HG03378 (cell line): Measurements from ENCODE around the gene GALNT11.
"Not testable (repeated sequence)": the region's sequence is repeated elsewhere in the genome, so short reads cannot be mapped to it uniquely, and the experiment has no call there.

Source experiments
- ATAC-seq: cut with Tn5 transposase; IDR thresholded peaks from one replicate; pipeline ENCODE4 v1.9.1; 2021; ENCODE audit warnings: mild to moderate bottlenecking, moderate library complexity; ENCODE audit not compliant: unreplicated experiment

GALNT11 gene

GRCh38 chr7:152027491-152028365, 2.3 kb downstream of the GALNT11 start:
- ATAC-seq: not testable (repeated sequence)

DNA sequence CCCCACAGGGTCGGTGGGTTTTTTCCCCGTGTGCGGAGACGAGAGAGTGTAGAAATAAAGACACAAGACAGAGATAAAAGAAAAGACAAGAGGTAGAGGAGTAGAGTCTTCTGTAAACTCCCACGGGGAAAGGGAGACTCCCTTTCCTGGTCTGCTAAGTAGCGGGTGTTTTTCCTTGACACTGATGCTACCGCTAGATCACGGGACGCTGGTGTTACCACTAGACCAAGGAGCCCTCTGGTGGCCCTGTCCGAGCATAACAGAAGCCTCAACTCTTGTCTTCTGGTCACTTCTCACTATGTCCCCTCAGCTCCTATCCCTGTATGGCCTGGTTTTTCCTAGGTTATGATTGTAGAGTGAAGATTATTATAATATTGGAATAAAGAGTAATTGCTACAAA, 4.6 kb downstream of the GALNT11 start:
- ATAC-seq: not testable (repeated sequence)

- ATAC-seq: not testable (repeated sequence)
Observed at GRCh38 chr7:152030639-152031038, 5.2 kb downstream of the GALNT11 start.

- no peak for ATAC-seq
Observed at GRCh38 chr7:152035817-152036216, 10.3 kb downstream of the GALNT11 start.

DNA sequence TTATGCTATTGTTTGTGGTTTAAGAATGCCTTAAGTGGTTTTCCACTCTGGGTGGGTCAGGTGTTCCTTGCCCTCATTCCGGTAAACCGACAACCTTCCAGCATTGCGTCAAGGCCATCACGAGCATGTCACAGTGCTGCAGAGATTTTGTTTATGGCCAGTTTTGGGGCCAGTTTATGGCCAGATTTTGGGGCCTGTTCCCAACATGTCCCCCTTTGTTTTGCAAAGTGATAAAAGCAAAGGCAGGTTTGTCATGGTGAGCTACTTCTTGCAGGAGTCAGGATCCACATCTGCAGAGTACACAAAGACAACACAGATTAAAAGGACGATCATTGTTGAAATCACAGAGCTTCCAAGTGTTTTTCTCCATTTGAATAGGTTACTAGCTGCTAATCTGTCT, 12.9 kb downstream of the GALNT11 start:
- not testable (repeated sequence) for ATAC-seq

DNA sequence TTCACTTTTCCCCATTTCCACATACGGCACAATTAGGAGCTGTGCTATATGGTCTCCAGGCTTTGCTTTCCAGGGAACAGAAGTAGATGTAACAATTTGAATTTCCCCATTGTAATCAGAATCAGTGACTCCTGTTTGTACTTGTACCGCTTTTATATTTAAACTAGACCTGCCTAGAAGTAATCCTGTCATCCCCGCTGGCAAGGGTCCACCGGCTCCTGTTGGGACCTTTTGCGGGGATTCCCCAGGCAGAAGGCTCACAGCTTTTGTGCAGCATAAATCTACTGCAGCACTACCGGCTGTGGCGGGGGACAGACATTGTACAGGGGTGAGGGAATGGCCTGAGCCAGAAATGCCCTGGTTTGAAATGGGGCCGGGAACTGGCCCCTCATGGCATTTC, 17.6 kb downstream of the GALNT11 start:
- not testable (repeated sequence) for ATAC-seq

- not testable (repeated sequence) for ATAC-seq
Observed at GRCh38 chr7:152044909-152045308, 19.4 kb downstream of the GALNT11 start.

DNA sequence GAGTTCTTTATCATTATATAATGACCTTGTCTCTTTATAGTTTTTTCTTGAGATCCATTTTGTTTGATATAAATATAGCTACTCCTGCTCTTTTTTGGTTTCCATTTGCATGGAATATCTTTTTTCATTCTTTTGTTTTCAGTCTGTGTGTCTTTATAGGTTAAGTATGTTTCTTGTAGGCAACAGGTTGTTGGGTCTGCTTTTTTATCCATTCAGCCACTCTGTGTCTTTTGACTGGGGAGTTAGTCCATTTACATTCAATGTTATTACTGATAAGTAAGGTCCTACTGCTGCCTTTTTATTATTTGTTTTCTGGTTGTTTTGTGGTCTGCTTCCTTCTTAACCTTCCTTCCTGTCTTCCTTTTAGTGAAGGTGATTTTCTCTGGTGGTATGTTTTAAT, 21.1 kb downstream of the GALNT11 start:
- ATAC-seq: no peak

GRCh38 chr7:152048051-152048450, 22.6 kb downstream of the GALNT11 start:
- no peak for ATAC-seq

DNA sequence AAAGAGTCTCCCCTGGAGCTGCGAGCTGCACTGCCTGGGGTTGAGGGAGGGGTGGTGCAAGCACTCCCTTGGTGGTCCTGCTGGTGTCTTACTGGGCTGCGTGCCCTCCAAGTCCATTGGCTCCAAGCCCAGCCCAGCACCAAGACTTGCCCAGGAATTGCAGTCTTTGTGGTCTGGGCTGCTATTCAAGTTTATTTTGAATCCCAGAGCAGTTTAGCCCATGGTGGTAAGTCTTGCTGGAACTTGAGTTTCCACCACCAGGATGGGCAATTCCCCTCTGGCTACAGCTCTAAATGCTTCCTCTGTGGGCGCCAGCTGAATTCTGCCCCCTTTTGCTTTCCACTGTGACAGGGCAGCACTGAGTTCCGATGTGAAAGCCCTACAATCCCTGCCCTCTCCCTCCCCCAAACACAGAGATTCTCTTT, 25.1 kb downstream of the GALNT11 start:
- ATAC-seq: no peak

DNA sequence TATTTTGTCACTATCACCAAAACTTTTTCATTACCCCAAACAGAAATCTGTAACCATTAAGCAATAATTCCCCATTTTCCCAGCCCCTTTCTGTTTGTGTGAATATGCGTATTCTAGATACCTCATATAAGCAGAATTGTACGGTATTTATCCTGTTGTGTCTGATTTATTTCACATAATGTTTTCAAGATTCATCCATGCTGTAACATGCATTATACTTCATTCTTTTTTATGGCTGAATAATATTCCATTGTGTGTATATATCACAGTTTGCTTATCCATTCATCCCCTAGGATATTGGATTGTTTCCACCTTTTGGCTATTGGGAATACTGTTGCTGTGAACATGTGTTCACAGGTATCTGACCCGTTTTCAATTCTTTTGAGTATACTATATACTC, 26.5 kb downstream of the GALNT11 start:
- ATAC-seq: no peak

DNA sequence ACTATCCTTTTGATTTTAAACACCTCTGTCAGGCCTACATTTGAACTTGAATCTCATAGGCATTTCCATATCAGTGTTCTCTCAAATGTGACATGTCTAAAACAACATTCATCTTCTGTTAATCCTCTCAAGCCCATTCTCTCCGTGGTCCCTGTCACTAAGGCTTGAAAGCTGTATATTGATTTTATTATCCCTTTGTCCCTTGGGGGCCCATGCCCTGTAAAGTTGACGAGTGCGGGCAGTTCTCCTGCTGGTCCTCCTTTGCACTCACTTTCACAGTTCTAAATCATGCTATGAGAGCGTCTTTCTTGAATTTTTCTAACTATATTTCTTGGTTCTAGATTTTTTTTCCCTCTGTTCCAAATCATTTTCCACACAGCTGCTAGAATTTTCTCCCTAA, 27.3 kb downstream of the GALNT11 start:
- ATAC-seq: no peak

DNA sequence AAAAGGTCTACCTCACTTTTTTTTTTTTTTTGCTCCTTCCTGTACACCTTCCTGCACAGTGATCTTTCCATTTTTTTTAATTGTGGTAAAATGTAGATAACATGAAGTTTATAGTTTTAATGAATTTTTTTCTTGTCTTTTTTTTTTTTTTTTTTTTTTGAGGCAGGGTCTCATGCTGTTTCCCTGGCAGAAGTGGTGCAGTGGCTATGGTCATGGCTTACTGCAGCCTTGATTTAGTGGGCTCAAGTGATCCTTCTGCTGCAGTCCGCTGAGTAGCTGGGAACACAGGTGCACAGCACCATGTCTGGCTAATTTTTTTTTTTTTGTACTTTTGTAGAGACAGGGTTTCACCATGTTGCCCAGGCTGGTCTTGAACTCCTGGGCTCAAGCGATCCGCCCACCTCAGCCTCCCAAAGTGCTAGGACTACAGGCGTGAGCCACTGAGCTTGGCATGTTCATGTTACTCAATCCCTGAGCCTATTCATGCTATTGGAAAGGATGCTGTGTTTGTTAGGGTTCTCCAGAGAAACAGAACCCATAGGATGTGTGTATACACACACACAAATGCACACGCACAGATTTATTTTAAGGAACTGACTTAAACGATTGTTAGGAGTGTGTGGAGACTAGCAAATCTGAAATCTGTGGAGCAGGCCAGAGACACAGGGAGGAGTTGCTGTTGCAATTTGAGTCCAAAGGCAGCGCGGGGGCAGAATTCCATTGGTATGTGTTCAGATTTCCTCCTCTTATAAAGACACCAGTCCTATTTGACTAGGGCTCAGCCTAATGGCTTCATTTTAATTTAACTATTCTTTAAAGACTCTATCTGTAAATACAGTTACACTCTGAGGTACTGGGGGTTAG, 29.1 kb downstream of the GALNT11 start:
- no peak for ATAC-seq

DNA sequence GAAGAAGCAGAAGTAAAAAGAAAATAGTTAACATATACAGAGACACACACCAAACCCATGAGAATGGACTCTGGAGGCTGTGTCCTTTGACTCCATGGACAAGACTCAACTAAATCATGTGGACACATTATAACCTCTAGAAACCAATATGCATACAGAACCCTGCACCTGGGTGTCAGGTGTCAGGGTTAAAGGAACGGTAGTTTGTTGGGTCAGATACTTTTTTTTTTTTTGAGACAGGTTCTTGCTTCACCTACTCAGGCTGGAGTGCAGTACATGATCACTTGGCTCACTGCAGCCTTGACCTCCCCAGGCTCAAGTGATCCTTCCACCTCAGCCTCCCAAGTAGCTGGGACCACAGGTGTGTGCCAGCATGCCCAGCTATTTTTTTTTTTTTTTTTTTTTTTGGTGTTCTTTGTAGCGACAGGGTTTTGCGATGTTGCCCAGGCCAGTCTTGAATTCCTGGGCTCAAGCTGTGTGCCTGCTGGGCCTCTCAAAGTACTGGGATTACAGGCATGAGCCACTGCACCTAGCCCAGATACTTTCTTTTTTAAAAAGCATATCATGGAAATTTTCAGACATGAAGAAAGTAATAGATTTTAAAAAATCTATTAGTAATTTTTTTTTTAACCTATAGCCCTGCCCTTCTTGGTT, 31.3 kb downstream of the GALNT11 start:
- ATAC-seq: no peak

DNA sequence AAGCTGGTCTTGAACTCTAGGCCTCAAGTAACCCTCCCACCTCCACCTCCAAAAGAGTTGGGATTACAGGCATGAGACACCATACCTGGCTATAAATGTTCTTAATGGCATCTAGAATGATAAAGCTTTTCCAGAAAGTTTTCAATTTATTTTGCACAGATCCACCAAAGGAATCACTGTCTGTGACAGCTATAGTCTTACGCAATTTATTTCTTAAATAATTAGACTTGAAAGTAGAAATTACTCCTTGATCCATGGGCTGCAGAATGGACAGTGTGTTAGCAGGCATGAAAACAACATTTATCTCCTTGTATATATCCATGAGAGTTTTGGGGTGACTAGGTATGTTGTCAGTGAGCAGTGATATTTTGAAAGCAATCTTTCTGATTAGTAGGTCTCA, 33.8 kb downstream of the GALNT11 start:
- no peak for ATAC-seq

DNA sequence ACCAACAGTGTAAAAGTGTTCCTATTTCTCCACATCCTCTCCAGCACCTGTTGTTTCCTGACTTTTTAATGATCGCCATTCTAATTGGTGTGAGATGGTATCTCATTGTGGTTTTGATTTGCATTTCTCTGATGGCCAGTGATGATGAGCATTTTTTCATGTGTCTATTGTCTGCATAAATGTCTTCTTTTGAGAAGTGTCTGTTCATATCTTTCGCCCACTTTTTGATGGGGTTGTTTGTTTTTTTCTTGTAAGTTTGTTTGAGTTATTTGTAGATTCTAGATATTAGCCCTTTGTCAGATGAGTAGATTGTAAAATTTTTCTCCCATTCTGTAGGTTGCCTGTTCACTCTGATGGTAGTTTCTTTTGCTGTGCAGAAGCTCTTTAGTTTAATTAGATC, 35.6 kb downstream of the GALNT11 start:
- ATAC-seq: not testable (repeated sequence)

DNA sequence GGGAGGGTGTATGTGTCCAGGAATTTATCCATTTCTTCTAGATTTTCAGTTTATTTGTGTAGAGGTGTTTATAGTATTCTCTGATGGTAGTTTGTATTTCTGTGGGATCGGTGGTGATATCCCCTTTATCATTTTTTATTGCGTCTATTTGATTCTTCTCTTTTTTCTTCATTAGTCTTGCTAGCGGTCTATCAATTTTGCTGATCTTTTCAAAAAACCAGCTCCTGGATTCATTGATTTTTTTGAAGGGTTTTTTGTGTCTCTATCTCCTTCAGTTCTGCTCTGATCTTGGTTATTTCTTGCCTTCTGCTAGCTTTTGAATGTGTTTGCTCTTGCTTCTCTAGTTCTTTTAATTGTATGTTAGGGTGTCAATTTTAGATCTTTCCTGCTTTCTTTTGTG, 37.7 kb downstream of the GALNT11 start:
- not testable (repeated sequence) for ATAC-seq

GRCh38 chr7:152063821-152064220, 38.3 kb downstream of the GALNT11 start:
- not testable (repeated sequence) for ATAC-seq

DNA sequence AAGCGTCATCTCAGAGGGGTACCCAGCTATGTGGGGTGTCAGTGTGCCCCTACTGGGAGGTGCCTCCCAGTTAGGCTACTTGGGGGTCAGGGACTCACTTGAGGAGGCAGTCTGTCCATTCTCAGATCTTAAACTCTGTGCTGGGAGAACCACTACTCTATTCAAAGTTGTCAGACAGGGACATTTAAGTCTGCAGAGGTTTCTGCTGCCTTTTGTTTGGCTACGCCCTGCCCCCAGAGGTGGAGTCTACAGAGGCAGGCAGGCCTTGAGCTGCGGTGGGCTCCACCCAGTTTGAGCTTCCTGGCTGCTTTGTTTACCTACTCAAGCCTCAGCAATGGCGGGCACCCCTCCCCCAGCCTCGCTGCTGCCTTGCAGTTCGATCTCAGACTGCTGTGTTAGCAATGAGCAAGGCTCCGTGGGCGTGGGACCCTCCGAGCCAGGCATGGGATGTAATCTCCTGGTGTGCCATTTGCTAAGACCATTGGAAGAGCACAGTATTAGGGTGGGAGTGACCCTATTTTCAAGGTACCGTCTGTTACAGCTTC, 40.4 kb downstream of the GALNT11 start:
- not testable (repeated sequence) for ATAC-seq

GRCh38 chr7:152072421-152072820, 46.9 kb downstream of the GALNT11 start:
- no peak for ATAC-seq

GRCh38 chr7:152073352-152073751, 47.9 kb downstream of the GALNT11 start:
- no peak for ATAC-seq
